ENCODE data around the gene UNC50. TPM values are rescaled to one million over a fixed set of nuclear protein-coding genes. Genes with fewer than 3 reads are reported as not detected.

UNC50 gene, protein sequence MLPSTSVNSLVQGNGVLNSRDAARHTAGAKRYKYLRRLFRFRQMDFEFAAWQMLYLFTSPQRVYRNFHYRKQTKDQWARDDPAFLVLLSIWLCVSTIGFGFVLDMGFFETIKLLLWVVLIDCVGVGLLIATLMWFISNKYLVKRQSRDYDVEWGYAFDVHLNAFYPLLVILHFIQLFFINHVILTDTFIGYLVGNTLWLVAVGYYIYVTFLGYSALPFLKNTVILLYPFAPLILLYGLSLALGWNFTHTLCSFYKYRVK
- total RNA-seq: 51.4 and 58.9 TPM in 2 replicates

DNA sequence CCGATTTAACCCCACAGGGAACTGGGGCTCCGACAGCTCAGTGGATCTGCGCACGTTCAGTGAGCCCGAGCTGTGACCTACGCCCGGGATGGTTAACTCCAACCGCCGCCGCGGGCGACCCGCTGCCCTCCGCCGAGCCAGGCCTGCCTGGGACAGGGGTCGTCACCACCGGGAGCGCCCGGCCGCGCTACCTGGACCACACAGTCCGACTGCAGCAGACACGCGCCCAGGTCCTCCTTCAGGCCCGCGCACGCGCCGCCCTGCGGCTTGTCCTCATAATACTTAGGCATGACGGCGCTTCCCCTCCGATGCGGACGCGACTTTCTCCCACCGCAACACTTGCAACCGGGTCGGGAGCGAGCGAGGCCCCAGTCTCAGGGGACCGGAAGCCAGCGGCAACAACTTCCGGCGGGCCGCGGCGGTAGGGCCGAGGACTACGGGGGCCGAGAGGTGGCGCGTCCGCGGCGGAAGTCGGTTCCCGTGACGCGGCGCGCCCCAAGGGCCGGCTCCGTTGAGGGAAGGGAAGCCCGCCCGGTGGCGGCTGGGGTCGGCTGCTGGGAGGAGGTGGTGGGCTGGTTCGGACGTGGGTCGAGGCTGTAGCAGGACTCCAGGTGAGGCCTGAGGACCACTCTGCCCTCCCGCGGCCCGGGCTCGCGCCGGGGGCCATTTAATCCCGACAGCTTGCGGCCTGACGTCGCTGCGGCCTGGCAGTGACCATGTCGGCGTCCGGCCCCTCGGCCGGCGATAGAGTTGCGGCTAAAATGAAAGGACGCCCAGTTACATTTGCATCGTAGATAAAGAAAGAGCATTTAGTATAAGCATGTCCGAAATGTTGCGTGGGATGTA is at the start of gene UNC50, which contains the start of gene COA5:
Gene UNC50 (plus strand): TSS at position 474 of the 846 bp plus-strand sequence. CDS start 1,171 bp downstream, outside the sequence.
Gene COA5 (minus strand): TSS at position 397 of the 846 bp plus-strand sequence. CDS start 107 bp downstream, at position 290.

Other genes starting within 250 kb of the UNC50 start
- 24.0 and 24.2 TPM in 2 replicates for gene INPP4A, start 163.7 kb upstream of the UNC50 start, total RNA-seq
- gene COA5, start 77 bp upstream of the UNC50 start, total RNA-seq: 22.7 and 31.7 TPM in 2 replicates
- gene MGAT4A, start 122.5 kb downstream of the UNC50 start, total RNA-seq: 0.32 and 1.2 TPM in 2 replicates

Measured in articular chondrocyte of knee joint (primary cell).